ENCODE measurements around the gene STX11.

STX11 gene

DNA sequence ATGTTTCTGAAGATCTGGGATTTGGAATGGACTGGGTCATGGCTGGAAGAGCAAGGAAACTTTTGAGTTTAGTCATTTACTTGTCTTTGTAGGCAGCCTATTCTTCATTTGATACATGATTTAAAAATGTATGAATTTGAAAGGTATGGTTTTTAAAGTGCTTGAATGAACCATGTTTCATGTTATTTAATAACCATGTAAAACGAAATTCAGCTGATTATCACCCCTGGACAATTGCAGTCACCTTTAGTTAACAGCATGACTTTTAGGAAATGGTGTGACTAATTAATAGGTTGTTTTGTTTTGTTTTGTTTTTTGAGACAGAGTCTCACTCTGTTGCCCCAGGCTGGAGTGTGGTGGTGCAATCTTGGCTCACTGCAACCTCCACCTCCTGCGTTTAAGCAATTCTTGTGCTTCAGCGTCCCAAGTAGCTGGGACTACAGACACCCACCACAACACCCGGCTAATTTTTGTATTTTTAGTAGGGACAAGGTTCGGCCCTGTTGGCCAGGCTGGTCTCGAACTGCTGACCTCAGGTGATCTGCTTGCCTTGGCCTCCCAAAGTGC lies 2.1 kb downstream of the STX11 start:
- no peak overlapping the region for H3K9ac ChIP-seq
- peak overlapping the region; percentile 70; the same call in 1 of the 2 replicates for H3K27ac ChIP-seq
- H2AFZ ChIP-seq (ENCODE audit: low read depth): no peak overlapping the region
- no peaks in the 10 kb centered on the region for H3K27me3 ChIP-seq (ENCODE audit: insufficient read depth, low read depth)
- no peaks in the 10 kb centered on the region for H4K20me1 ChIP-seq (ENCODE audit: insufficient read depth)
- TF ChIP-seq, protein P1, sequence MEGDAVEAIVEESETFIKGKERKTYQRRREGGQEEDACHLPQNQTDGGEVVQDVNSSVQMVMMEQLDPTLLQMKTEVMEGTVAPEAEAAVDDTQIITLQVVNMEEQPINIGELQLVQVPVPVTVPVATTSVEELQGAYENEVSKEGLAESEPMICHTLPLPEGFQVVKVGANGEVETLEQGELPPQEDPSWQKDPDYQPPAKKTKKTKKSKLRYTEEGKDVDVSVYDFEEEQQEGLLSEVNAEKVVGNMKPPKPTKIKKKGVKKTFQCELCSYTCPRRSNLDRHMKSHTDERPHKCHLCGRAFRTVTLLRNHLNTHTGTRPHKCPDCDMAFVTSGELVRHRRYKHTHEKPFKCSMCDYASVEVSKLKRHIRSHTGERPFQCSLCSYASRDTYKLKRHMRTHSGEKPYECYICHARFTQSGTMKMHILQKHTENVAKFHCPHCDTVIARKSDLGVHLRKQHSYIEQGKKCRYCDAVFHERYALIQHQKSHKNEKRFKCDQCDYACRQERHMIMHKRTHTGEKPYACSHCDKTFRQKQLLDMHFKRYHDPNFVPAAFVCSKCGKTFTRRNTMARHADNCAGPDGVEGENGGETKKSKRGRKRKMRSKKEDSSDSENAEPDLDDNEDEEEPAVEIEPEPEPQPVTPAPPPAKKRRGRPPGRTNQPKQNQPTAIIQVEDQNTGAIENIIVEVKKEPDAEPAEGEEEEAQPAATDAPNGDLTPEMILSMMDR (conservative IDR thresholded peaks at IDR 0.05; ENCODE audit: low read depth, low read length): no peak
- no peaks in the 10 kb centered on the region for H3K36me3 ChIP-seq (ENCODE audit: insufficient read depth)
- H3K4me2 ChIP-seq: peak overlapping the region; percentile 79
- peaks cover 19% of the 10 kb centered on the region for H3K79me2 ChIP-seq (ENCODE audit: insufficient read depth, low read depth)
- H3K4me1 ChIP-seq (ENCODE audit: low read depth, poor library complexity, severe bottlenecking): peaks cover 58% of the 10 kb centered on the region
- no peak overlapping the region for H3K4me3 ChIP-seq (IDR thresholded peaks at IDR 0.05; ENCODE audit: insufficient read depth, low read depth, low read length)

DNA sequence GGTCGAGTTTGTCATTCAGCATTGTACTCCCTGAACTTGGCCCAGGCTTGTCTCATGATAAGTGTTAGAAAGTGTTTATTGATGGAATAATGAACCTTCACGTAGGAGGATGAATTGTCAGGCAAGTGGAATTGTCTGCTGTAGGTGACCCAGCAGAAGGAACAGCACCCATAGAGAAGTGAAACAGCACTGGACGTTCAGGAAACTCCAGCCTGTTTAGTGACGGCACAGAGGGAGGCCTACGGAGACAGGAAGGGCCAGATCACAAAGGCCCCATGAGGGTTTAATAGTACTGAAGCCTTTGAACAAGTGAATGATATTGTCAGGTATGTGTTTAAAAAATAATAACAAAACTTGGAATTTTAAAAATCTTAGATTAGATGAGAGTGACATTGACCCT lies 2.9 kb downstream of the STX11 start:
- no peak overlapping the region for H3K27ac ChIP-seq
- H3K4me2 ChIP-seq: peak overlapping the region; percentile 79; the same call in 1 of the 2 replicates
- no peaks in the 10 kb centered on the region for H4K20me1 ChIP-seq (ENCODE audit: insufficient read depth)
- TF ChIP-seq, protein P1 (conservative IDR thresholded peaks at IDR 0.05; ENCODE audit: low read depth, low read length): no peak
- no peak overlapping the region for H3K9ac ChIP-seq
- H3K27me3 ChIP-seq (ENCODE audit: insufficient read depth, low read depth): no peaks in the 10 kb centered on the region
- peaks cover 67% of the 10 kb centered on the region for H3K4me1 ChIP-seq (ENCODE audit: low read depth, poor library complexity, severe bottlenecking)
- no peak overlapping the region for H2AFZ ChIP-seq (ENCODE audit: low read depth)
- H3K36me3 ChIP-seq (ENCODE audit: insufficient read depth): no peaks in the 10 kb centered on the region
- no peak overlapping the region for H3K4me3 ChIP-seq (IDR thresholded peaks at IDR 0.05; ENCODE audit: insufficient read depth, low read depth, low read length)
- peaks cover 19% of the 10 kb centered on the region for H3K79me2 ChIP-seq (ENCODE audit: insufficient read depth, low read depth)

DNA sequence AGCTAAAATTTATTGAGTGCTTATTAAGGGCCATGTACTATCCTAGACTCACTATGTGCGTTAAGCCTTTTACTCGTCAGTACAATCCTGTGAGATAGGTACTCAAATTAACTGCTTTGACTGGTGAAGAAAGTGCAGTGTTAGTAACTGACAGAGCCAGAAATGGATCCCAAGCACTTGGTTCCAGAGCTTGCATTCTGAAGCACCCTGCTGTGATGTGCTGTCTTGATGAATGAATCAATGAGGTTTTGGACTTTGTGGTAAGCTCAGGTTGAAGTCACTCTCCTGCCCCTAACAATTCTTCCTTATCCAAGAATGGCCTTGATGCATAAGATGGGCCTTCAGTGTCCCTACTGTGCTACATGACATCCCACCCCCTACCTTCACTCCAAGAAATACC lies 3.7 kb downstream of the STX11 start:
- no peak overlapping the region for H3K4me3 ChIP-seq (IDR thresholded peaks at IDR 0.05; ENCODE audit: insufficient read depth, low read depth, low read length)
- no peaks in the 10 kb centered on the region for H3K27me3 ChIP-seq (ENCODE audit: insufficient read depth, low read depth)
- H3K4me2 ChIP-seq: peak overlapping the region; percentile 93; the same call in 1 of the 2 replicates
- H2AFZ ChIP-seq (ENCODE audit: low read depth): no peak overlapping the region
- H3K27ac ChIP-seq: no peak overlapping the region
- H4K20me1 ChIP-seq (ENCODE audit: insufficient read depth): no peaks in the 10 kb centered on the region
- no peak overlapping the region for H3K9ac ChIP-seq
- peaks cover 69% of the 10 kb centered on the region for H3K4me1 ChIP-seq (ENCODE audit: low read depth, poor library complexity, severe bottlenecking)
- TF ChIP-seq, protein P1 (conservative IDR thresholded peaks at IDR 0.05; ENCODE audit: low read depth, low read length): no peak
- H3K79me2 ChIP-seq (ENCODE audit: insufficient read depth, low read depth): peaks cover 19% of the 10 kb centered on the region
- no peaks in the 10 kb centered on the region for H3K36me3 ChIP-seq (ENCODE audit: insufficient read depth)

DNA sequence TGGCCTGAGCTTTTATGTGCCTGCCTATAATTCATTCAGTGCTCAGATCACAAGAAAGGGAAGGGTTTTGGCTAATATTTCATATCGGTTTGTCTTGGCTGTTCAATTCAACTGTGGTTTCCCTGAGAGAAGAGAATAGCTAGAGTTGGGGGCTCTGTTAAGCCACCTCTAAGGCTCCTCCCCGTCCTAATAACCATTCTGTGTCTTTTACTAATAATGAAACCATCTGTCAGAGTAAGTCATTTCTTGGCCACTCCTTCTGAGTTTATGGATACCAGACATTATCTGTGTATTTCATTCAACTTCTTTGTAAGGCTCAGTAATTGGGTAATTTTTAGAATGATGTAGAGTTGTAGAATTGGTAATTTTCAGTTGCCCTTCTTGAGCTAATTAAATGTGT lies 5.2 kb downstream of the STX11 start:
- Histone ChIP-seq H4K20me1 (ENCODE audit: insufficient read depth) (no peaks in the 10 kb centered on the region), H3K9ac (no peak overlapping the region), H3K36me3 (ENCODE audit: insufficient read depth) (no peaks in the 10 kb centered on the region), H3K79me2 (ENCODE audit: insufficient read depth, low read depth) (peaks cover 19% of the 10 kb centered on the region), H3K27me3 (ENCODE audit: insufficient read depth, low read depth) (no peaks in the 10 kb centered on the region), H3K27ac (peak overlapping the region; percentile 29; the same call in 1 of the 2 replicates), H3K4me2 (peak overlapping the region; percentile 93), H2AFZ (ENCODE audit: low read depth) (no peak overlapping the region), H3K4me1 (ENCODE audit: low read depth, poor library complexity, severe bottlenecking) (peaks cover 69% of the 10 kb centered on the region), H3K4me3 (IDR thresholded peaks at IDR 0.05; ENCODE audit: insufficient read depth, low read depth, low read length) (no peak overlapping the region)
- TF ChIP-seq, protein P1 (conservative IDR thresholded peaks at IDR 0.05; ENCODE audit: low read depth, low read length): no peak
